K562 (cell line): ENCODE measurements around the gene BTN3A1. TPM values are rescaled to one million over a fixed set of nuclear protein-coding genes. Genes with fewer than 3 reads are reported as not detected.
A peak's percentile ranks its signal among the peaks of the same experiment; 100 is the strongest.

ENCODE experiments used
- AFF1 ChIP-seq, 2 experiments: fragments of 450-650 bp; IDR thresholded peaks; 2 replicates each; pipeline ENCODE4 v1.6.1; 2018; ENCODE audit warnings: mild to moderate bottlenecking in 2 of 2, low read depth in 1 of 2; ENCODE audit not compliant: partially characterized antibody in 2 of 2
- CEBPG ChIP-seq, 3 experiments: fragments of 200-800 bp in 1 of 3; sonication (Bioruptor generic) in 1 of 3; sonication (generic) in 1 of 3; formaldehyde crosslinking in 1 of 3; IDR thresholded peaks in 2 of 3; conservative IDR thresholded peaks in 1 of 3; 2 replicates each; pipeline versions ENCODE4 v1.6.1 to v1.8.0; 2016 to 2022; ENCODE audit warnings: missing compliant biosample characterization in 2 of 3, missing genetic modification characterization in 2 of 3, mild to moderate bottlenecking in 1 of 3, missing genetic modification reagents in 1 of 3
- KDM1A ChIP-seq, 2 experiments: fragments of 450-650 bp; IDR thresholded peaks; 2 replicates each; pipeline ENCODE4 v1.6.1; 2016; ENCODE audit warnings: mild to moderate bottlenecking in 2 of 2
- THRB ChIP-seq: fragments of 450-650 bp; formaldehyde crosslinking; conservative IDR thresholded peaks from 2 replicates; pipeline ENCODE4 v1.4.0; 2022; ENCODE audit warnings: mild to moderate bottlenecking, missing genetic modification characterization
- polyA plus RNA-seq, 8 experiments: library from polyadenylated mRNA; depleted of rRNA in 4 of 8; stranded (reverse) in 5 of 8; unstranded in 3 of 8; fragments of >200 nt; fragmentation: Nextera tagmentation in 2 of 8; fragmentation: Illumina TruSeq in 1 of 8; extraction: Ambion mirVana in 2 of 8; extraction: Trizol in 1 of 8; gene quantifications; 2 replicates each; pipeline versions ENCODE4 v1.2.1 to v1.2.3, GENCODE V29; 2011 to 2014; ENCODE audit warnings: inconsistent platforms in 1 of 8, missing spikeins in 1 of 8
- total RNA-seq, 7 experiments: library from RNA; depleted of rRNA in 6 of 7; stranded (reverse); fragments of >200 nt in 6 of 7; fragmentation: Illumina TruSeq in 2 of 7; extraction: Trizol in 2 of 7; gene quantifications; 2 replicates each; pipeline versions ENCODE4 v1.2.1 to v1.2.3, GENCODE V29; 2011 to 2021; ENCODE audit warnings: low replicate concordance in 1 of 7

Gene BTN3A1
- total and polyA plus RNA-seq, 9 of the 15 experiments (the other 6 are each of a cell fraction or from before 2014, with no cell fraction given) = 0.84 to 8.5 (median 3.9) TPM

- TF ChIP-seq THRB (no peak), CEBPG (CRISPR knock-in tag; IDR thresholded peaks at IDR 0.05) (peak; percentile 98), CEBPG (tag; conservative IDR thresholded peaks at IDR 0.05 in 1 of 2, IDR thresholded peaks at IDR 0.05 in 1 of 2) (peak; percentile 80 to 98), AFF1 (IDR thresholded peaks at IDR 0.05; ENCODE audit: low read depth in 1 of 2, partially characterized antibody in 2 of 2) (peak in 1 of 2 experiments; percentile 73), KDM1A (IDR thresholded peaks at IDR 0.05) (peak; percentile 24 to 31; a peak in 1 of 4 replicates)
These were observed 12.7 kb upstream of the BTN3A1 start (continued) for GRCh38 chr6:26389349-26389894.
